Measurements from ENCODE around the gene CDK10.

CDK10 gene

DNA sequence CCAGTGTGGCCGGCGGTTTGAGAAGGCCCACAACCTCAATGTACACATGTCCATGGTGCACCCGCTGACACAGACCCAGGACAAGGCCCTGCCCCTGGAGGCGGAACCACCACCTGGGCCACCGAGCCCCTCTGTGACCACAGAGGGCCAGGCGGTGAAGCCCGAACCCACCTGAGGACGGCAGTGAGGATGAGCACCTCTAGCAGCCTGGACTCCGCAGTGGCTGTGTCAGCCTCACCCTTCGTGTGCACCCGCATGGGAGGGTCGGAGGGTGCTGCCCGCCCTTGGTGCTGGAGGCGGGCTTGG, 51.5 kb downstream of the CDK10 start:
- Histone ChIP-seq H3K9me2 (replicated peaks; ENCODE audit: control insufficient read depth, low read length) (no peaks in the 10 kb centered on the region), H3K79me2 (ENCODE audit: control insufficient read depth, low read length) (peaks cover 24% of the 10 kb centered on the region), H3K9me3 (ENCODE audit: control insufficient read depth, insufficient read depth, low read length) (no peaks in the 10 kb centered on the region), H3K27ac (ENCODE audit: low read depth, low read length) (no peak overlapping the region), H3K27me3 (ENCODE audit: control insufficient read depth, low read length) (no peaks in the 10 kb centered on the region), H3F3A (ENCODE audit: control insufficient read depth, insufficient read depth) (peaks cover 10% of the 10 kb centered on the region), H3K4me2 (ENCODE audit: low read length) (no peak overlapping the region), H3K4me3 (ENCODE audit: low read length) (no peak overlapping the region), H3K4me1 (ENCODE audit: control insufficient read depth, low read length) (no peaks in the 10 kb centered on the region), H4K20me1 (ENCODE audit: control insufficient read depth, insufficient read depth, low read depth, low read length) (peaks cover 12% of the 10 kb centered on the region), H3K36me3 (ENCODE audit: control insufficient read depth, low read length) (peaks cover 96% of the 10 kb centered on the region)
- no peak for TF ChIP-seq CTCF (IDR thresholded peaks at IDR 0.05; ENCODE audit: low read depth, low read length, poor library complexity, severe bottlenecking)
- TF ChIP-seq EZH2phosphoT487 (IDR thresholded peaks at IDR 0.05; ENCODE audit: borderline replicate concordance, low read length), result no peak

GRCh38 chr16:89738538-89739317, 52.2 kb downstream of the CDK10 start:
- Histone ChIP-seq H3F3A (ENCODE audit: control insufficient read depth, insufficient read depth) (peaks cover 7% of the 10 kb centered on the region; the same call in 1 of the 2 replicates), H3K4me3 (ENCODE audit: low read length) (no peak overlapping the region), H3K27me3 (ENCODE audit: control insufficient read depth, low read length) (no peaks in the 10 kb centered on the region), H4K20me1 (ENCODE audit: control insufficient read depth, insufficient read depth, low read depth, low read length) (peaks cover 10% of the 10 kb centered on the region), H3K9me2 (replicated peaks; ENCODE audit: control insufficient read depth, low read length) (no peaks in the 10 kb centered on the region), H3K27ac (ENCODE audit: low read depth, low read length) (no peak overlapping the region), H3K9me3 (ENCODE audit: control insufficient read depth, insufficient read depth, low read length) (no peaks in the 10 kb centered on the region), H3K36me3 (ENCODE audit: control insufficient read depth, low read length) (peaks cover 98% of the 10 kb centered on the region), H3K4me1 (ENCODE audit: control insufficient read depth, low read length) (no peaks in the 10 kb centered on the region), H3K79me2 (ENCODE audit: control insufficient read depth, low read length) (peaks cover 24% of the 10 kb centered on the region), H3K4me2 (ENCODE audit: low read length) (no peak overlapping the region)
- TF ChIP-seq EZH2phosphoT487 (IDR thresholded peaks at IDR 0.05; ENCODE audit: borderline replicate concordance, low read length) (no peak), CTCF (IDR thresholded peaks at IDR 0.05; ENCODE audit: low read depth, low read length, poor library complexity, severe bottlenecking) (no peak)

DNA sequence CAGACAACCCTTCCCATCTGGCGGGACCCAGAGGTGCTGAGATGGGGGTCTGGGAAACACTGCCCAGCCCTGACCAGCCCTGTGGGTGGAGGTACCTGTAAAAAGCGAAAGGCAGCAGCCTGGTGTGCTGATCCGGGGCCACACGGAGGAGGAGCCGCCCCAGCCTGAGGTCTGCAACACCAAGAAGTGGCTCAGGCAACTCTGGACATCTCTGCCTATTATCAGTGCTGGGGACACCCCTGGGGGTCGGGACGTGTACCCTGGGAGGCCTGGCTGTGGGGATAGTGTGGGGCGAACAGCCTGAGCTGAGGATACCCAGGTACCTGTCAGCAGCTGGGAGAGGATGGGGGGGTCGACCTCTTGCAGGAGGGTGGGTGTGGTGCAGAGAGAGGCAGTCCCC, 52.9 kb downstream of the CDK10 start:
- no peaks in the 10 kb centered on the region for H3K9me2 ChIP-seq (replicated peaks; ENCODE audit: control insufficient read depth, low read length)
- H3K27ac ChIP-seq (ENCODE audit: low read depth, low read length), result no peak overlapping the region
- peaks cover 24% of the 10 kb centered on the region for H3K79me2 ChIP-seq (ENCODE audit: control insufficient read depth, low read length)
- H3K4me3 ChIP-seq (ENCODE audit: low read length), result no peak overlapping the region
- peaks cover 10% of the 10 kb centered on the region for H4K20me1 ChIP-seq (ENCODE audit: control insufficient read depth, insufficient read depth, low read depth, low read length)
- H3K4me1 ChIP-seq (ENCODE audit: control insufficient read depth, low read length), result no peaks in the 10 kb centered on the region
- peaks cover 98% of the 10 kb centered on the region for H3K36me3 ChIP-seq (ENCODE audit: control insufficient read depth, low read length)
- no peak for TF ChIP-seq CTCF (IDR thresholded peaks at IDR 0.05; ENCODE audit: low read depth, low read length, poor library complexity, severe bottlenecking)
- no peak for TF ChIP-seq EZH2phosphoT487 (IDR thresholded peaks at IDR 0.05; ENCODE audit: borderline replicate concordance, low read length)
- no peak overlapping the region for H3K4me2 ChIP-seq (ENCODE audit: low read length)
- H3K27me3 ChIP-seq (ENCODE audit: control insufficient read depth, low read length), result no peaks in the 10 kb centered on the region
- H3K9me3 ChIP-seq (ENCODE audit: control insufficient read depth, insufficient read depth, low read length), result no peaks in the 10 kb centered on the region
- peaks cover 7% of the 10 kb centered on the region; the same call in 1 of the 2 replicates for H3F3A ChIP-seq (ENCODE audit: control insufficient read depth, insufficient read depth)
